ENCODE results near the gene TSFM.

The TSFM gene

DNA sequence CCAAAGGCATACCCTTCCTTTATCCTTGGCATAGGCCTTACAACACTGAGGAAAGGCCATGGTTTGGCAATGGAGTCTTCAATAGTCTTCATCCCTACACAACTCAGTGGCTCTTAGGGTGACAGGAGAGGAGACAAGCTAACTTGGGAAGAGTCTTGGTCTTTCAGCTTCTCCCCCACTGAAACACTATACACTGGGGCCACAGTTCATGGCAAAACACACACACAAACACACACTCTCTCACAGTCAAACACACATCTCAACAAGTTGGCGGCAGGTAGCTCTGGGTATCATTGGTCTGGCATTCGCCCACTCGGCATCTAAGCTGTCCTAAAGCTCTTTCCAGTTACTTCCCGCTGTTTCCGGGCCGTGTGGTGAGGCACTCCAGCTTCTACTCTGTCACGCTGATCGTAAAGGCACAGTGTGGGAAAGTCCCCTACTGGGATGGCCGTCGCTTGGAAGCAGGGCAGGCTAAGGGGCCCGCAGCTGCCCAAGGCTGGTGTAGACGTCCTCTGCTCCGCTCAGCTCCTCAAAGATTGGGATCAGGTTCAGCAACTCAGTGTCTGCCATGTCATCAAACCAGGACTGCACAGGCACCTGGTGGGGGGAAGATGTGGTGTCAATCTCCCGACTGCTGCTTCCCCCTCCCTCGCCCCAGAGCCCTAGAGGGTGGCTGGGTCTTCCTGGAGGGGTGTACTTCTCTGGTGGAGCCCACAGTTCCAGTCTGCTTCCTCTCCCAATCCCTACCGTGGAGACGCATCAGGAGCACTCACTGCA, 40.7 kb downstream of the TSFM start:
- TF ChIP-seq CTCF (IDR thresholded peaks at IDR 0.05; ENCODE audit: borderline replicate concordance, insufficient read depth, low read depth, low read length): no peak
- H3K4me3 ChIP-seq (ENCODE audit: low read depth, low read length): no peak overlapping the region

DNA sequence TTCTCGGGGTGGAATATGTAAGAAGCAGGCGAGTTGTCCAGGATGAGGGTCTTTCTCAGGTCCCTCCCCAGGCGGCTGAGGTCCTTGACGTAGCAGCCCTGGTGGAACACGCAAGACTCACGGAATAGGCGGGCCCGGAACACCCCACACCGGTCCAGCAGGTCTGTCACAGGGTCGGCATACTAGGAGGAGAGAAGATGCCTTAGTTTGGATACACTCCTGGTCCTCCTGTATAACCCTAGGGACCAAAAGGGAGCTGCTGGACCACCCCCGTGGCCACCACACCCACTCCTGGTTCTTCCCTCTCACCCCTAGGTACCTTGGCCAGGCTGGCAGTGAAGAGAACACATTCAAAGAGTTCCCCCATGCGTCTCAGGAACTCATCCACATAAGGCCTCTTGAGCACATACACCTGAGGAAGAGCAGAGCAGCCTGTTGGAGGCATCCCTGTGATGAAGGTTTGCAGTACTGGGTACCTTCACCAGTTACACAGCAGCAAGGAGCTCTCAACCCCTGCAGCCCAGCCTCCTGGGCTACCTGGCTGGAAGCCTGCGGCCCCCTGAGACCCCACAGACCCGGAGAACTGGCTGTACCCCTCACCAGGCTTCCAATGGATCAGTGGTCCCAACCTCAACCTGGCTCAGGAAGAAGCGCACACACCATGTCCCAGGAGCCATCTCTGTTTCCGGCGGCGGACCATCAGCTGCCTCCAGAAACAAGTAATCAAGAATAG, 41.5 kb downstream of the TSFM start:
- H3K4me3 ChIP-seq (ENCODE audit: low read depth, low read length): no peak overlapping the region
- TF ChIP-seq CTCF (IDR thresholded peaks at IDR 0.05; ENCODE audit: borderline replicate concordance, insufficient read depth, low read depth, low read length): no peak

DNA sequence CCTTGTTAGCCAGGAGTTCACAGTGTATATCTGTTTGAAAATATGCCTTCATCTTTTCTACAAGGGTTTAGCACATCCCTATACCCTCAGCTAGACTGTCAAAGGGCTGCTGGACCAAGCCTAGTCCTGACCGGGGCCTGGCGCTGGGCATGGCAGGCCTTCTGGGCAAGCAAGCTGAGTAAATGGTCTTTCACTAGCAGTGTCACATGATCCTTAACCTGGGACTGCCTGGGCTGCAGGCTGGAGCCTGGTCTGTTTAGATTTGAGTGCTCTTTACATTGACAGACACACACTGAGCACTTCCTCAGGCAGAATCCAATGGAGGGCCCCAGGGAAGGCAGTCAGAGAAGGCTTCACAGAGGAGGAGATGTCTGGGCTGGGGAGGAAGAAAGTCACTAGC, 42.9 kb downstream of the TSFM start:
- H3K4me3 ChIP-seq (ENCODE audit: low read depth, low read length): no peak overlapping the region
- TF ChIP-seq CTCF (IDR thresholded peaks at IDR 0.05; ENCODE audit: borderline replicate concordance, insufficient read depth, low read depth, low read length): no peak

GRCh38 chr12:57826400-57826799, 43.8 kb downstream of the TSFM start:
- TF ChIP-seq CTCF (IDR thresholded peaks at IDR 0.05; ENCODE audit: borderline replicate concordance, insufficient read depth, low read depth, low read length): no peak
- H3K4me3 ChIP-seq (ENCODE audit: low read depth, low read length): no peak overlapping the region

GRCh38 chr12:57826966-57827365, 44.4 kb downstream of the TSFM start:
- no peak for TF ChIP-seq CTCF (IDR thresholded peaks at IDR 0.05; ENCODE audit: borderline replicate concordance, insufficient read depth, low read depth, low read length)

DNA sequence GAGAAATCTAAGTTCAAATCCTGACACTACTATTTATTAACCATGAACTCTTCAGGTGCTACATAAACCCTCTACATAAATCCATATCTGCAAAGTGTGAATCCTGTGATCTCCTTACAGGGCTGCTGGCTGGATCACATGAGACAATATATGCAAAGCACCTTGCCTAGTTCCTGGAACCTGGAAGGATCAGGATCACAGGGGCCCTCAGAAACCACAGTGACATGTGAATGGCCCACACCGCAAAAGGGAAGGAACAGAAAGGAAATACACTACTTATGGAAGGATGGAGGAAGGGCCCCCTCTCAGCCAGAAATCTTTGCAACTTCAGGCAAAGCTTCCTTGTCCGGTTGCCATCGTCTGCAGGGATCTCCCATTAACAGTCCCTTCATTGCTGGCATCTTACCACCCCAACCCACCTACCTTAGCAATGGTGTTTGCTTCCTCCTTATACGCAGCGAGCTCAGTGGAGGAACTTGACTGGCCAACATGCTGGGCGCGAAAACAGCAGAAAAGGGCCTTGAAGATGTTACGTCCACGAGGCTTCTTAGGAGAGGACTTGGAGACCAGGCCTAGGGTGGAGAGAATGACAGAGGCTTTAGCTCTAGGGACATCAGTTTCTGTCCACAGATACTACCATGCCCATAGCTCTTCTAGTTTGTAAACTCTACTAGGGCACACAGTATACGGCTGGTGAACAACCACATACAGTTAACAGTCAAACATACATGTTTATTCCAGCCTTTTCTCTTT, 46.6 kb downstream of the TSFM start:
- TF ChIP-seq CTCF (IDR thresholded peaks at IDR 0.05; ENCODE audit: borderline replicate concordance, insufficient read depth, low read depth, low read length): no peak
- H3K4me3 ChIP-seq (ENCODE audit: low read depth, low read length): no peak overlapping the region

More at GRCh38 chr12:57826966-57827365, 44.4 kb downstream of the TSFM start:
- no peak overlapping the region for H3K4me3 ChIP-seq (ENCODE audit: low read depth, low read length)
